ENCODE data around the gene PSMD5. TPM values are rescaled to one million over a fixed set of nuclear protein-coding genes. Genes with fewer than 3 reads are reported as not detected.

PSMD5 gene
- total RNA-seq, 1 donor from 2014 or later, result 54.3 TPM

DNA sequence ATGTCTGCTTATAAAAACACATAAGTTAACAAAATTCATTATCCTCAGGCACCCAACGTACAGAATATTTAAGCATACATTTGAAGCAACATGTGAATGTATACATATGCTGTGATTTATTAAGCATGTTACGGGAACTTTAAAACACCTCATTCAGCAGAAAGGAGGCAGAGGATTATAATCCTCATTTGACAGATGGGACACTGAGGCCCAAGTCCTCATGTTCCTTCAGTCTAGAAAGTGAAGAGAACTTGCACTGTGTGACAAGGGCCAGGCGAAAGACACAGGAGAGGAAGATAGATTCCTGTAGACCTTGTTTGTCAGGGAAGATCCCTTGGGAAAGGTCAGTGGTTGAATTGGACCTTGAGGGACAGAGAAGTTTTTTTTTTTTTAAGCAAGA lies 7.6 kb upstream of the PSMD5 start:
- H3K4me1 Mint-ChIP-seq (ENCODE audit: low read depth), result peaks cover 9% of the 10 kb centered on the region
- H3K36me3 Mint-ChIP-seq (ENCODE audit: low read depth), result no peaks in the 10 kb centered on the region
- H3K9me3 Mint-ChIP-seq (ENCODE audit: low read depth), result no peaks in the 10 kb centered on the region
- TF ChIP-seq, protein P1, sequence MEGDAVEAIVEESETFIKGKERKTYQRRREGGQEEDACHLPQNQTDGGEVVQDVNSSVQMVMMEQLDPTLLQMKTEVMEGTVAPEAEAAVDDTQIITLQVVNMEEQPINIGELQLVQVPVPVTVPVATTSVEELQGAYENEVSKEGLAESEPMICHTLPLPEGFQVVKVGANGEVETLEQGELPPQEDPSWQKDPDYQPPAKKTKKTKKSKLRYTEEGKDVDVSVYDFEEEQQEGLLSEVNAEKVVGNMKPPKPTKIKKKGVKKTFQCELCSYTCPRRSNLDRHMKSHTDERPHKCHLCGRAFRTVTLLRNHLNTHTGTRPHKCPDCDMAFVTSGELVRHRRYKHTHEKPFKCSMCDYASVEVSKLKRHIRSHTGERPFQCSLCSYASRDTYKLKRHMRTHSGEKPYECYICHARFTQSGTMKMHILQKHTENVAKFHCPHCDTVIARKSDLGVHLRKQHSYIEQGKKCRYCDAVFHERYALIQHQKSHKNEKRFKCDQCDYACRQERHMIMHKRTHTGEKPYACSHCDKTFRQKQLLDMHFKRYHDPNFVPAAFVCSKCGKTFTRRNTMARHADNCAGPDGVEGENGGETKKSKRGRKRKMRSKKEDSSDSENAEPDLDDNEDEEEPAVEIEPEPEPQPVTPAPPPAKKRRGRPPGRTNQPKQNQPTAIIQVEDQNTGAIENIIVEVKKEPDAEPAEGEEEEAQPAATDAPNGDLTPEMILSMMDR (IDR thresholded peaks at IDR 0.05), result no peak
- H3K27me3 Mint-ChIP-seq (ENCODE audit: low read depth), result no peaks in the 10 kb centered on the region
- DNase-seq (ENCODE audit: low spot score), result no peak
- H3K4me3 Mint-ChIP-seq (ENCODE audit: unreplicated experiment), result no peak overlapping the region
- H3K27ac Mint-ChIP-seq (ENCODE audit: unreplicated experiment), result no peak overlapping the region

DNA sequence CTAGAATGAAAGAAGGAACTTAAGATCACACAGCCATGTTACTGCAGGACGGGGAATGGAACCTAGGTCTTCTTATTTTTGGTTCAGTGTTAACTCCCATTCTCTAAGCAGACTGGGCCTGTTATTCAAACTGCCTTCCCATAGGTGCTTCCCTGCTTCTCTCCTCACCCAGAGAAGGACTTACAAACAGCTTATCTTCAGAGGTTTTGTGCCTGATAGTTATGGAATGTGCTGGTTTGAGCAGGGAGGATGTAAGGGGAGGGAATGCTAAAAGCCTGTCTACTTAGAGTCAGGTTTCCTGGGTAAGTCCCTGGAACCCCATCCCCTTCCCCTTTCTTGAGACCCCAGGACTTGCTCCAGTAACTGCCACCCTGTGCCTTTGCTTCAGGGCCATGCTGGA lies 4.2 kb upstream of the PSMD5 start:
- H3K27me3 Mint-ChIP-seq (ENCODE audit: low read depth), result no peaks in the 10 kb centered on the region
- H3K27ac Mint-ChIP-seq (ENCODE audit: unreplicated experiment), result no peak overlapping the region
- no peak overlapping the region for H3K4me3 Mint-ChIP-seq (ENCODE audit: unreplicated experiment)
- H3K9me3 Mint-ChIP-seq (ENCODE audit: low read depth), result no peaks in the 10 kb centered on the region
- peaks cover 19% of the 10 kb centered on the region for H3K4me1 Mint-ChIP-seq (ENCODE audit: low read depth)
- no peak for DNase-seq (ENCODE audit: low spot score)
- no peaks in the 10 kb centered on the region for H3K36me3 Mint-ChIP-seq (ENCODE audit: low read depth)
- TF ChIP-seq, protein P1 (IDR thresholded peaks at IDR 0.05), result no peak

DNA sequence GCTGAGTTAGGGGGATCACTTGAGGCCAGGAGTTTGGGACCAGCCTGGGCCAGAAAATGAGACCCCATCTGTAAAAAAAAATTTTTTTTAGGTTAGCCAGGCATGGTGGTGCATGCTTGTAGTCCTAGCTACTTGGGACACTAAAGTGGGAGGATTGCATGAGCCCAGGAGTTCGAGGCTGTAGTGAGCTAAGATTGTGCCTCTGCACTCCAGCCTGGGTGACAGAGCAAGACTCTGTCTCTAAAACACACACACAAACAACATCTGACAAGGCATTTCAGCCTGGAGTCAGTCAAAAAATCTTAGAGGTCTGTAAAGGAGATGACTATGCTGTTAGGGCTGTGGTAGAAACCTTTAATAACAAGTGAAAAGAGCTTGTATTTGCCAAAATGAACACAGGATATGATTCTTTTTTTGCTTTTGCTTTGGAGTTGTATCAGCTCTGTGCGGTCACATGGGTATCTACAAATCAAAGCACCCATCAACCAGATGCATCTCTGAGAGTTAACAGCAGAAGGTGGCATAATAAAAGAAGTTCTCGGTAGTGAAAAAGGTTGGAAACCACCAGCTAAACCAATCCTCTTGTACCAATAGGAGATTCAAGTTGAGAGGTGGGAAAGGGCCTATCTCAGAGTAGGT lies 3.6 kb upstream of the PSMD5 start:
- TF ChIP-seq, protein P1 (IDR thresholded peaks at IDR 0.05), result no peak
- no peak for DNase-seq (ENCODE audit: low spot score)
- H3K27me3 Mint-ChIP-seq (ENCODE audit: low read depth), result no peaks in the 10 kb centered on the region
- peaks cover 4% of the 10 kb centered on the region for H3K36me3 Mint-ChIP-seq (ENCODE audit: low read depth)
- H3K4me3 Mint-ChIP-seq (ENCODE audit: unreplicated experiment), result no peak overlapping the region
- H3K27ac Mint-ChIP-seq (ENCODE audit: unreplicated experiment), result no peak overlapping the region
- H3K9me3 Mint-ChIP-seq (ENCODE audit: low read depth), result no peaks in the 10 kb centered on the region
- peaks cover 24% of the 10 kb centered on the region for H3K4me1 Mint-ChIP-seq (ENCODE audit: low read depth)

- H3K4me1 Mint-ChIP-seq (ENCODE audit: low read depth), result peaks cover 25% of the 10 kb centered on the region
- DNase-seq (ENCODE audit: low spot score), result no peak
- TF ChIP-seq, protein P1 (IDR thresholded peaks at IDR 0.05), result no peak
- H3K4me3 Mint-ChIP-seq (ENCODE audit: unreplicated experiment), result no peak overlapping the region
- H3K27me3 Mint-ChIP-seq (ENCODE audit: low read depth), result no peaks in the 10 kb centered on the region
- peaks cover 4% of the 10 kb centered on the region for H3K36me3 Mint-ChIP-seq (ENCODE audit: low read depth)
- H3K9me3 Mint-ChIP-seq (ENCODE audit: low read depth), result no peaks in the 10 kb centered on the region
- no peak overlapping the region for H3K27ac Mint-ChIP-seq (ENCODE audit: unreplicated experiment)
Observed at GRCh38 chr9:120845255-120845654, 2.5 kb upstream of the PSMD5 start.

- Mint-ChIP-seq H3K36me3 (ENCODE audit: low read depth) (peaks cover 9% of the 10 kb centered on the region), H3K4me3 (ENCODE audit: unreplicated experiment) (peak overlapping the region; percentile 98), H3K9me3 (ENCODE audit: low read depth) (no peaks in the 10 kb centered on the region), H3K27ac (ENCODE audit: unreplicated experiment) (peak overlapping the region; percentile 91), H3K27me3 (ENCODE audit: low read depth) (no peaks in the 10 kb centered on the region), H3K4me1 (ENCODE audit: low read depth) (peaks cover 48% of the 10 kb centered on the region)
- no peak for DNase-seq (ENCODE audit: low spot score)
- TF ChIP-seq, protein P1 (IDR thresholded peaks at IDR 0.05), result no peak
Observed at GRCh38 chr9:120841930-120842684, 615 bp downstream of the PSMD5 start.

Data from chondrocyte (in vitro differentiated cells).